Activated T-cell treated with anti-CD3 and anti-CD28 coated beads, Interleukin-2, amount 50 U/mL, for 72 hours (primary cell): ENCODE results near the gene COLEC12. TPM values are rescaled to one million over a fixed set of nuclear protein-coding genes. Genes with fewer than 3 reads are reported as not detected.
"Not testable (repeated sequence)": the region's sequence is repeated elsewhere in the genome, so short reads cannot be mapped to it uniquely, and the experiment has no call there.

ENCODE experiments used
- ATAC-seq, 2 donors: fragments of 150-1000 bp; cut with Tn5 transposase; replicated peaks in 1 of 2; 2 replicates each; pipeline ENCODE4 v1.10.0; 2021; ENCODE audit warnings: moderate library complexity in 2 of 2, mild to moderate bottlenecking in 1 of 2
- DNase-seq, 2 donors: peaks; one replicate each; pipeline ENCODE4 v3.0.0; 2021 to 2022; ENCODE audit warnings: mixed read lengths in 1 of 2
- H3K27ac Mint-ChIP-seq: one replicate; pipeline ENCODE4 v1.8.0; 2022; ENCODE audit warnings: mild to moderate bottlenecking, moderate library complexity, mixed read lengths
- H3K27me3 Mint-ChIP-seq: one replicate; pipeline ENCODE4 v1.8.0; 2022; ENCODE audit warnings: low read depth, mixed read lengths
- H3K36me3 Mint-ChIP-seq, 2 donors: one replicate each; pipeline ENCODE4 v1.8.0; 2022; ENCODE audit warnings: mixed read lengths in 2 of 2, mild to moderate bottlenecking in 1 of 2; ENCODE audit not compliant: insufficient read depth in 2 of 2
- H3K4me1 Mint-ChIP-seq: one replicate; pipeline ENCODE4 v1.8.0; 2022; ENCODE audit warnings: low read depth, mixed read lengths
- H3K4me3 Mint-ChIP-seq, 2 donors: one replicate each; pipeline ENCODE4 v1.8.0; 2022; ENCODE audit warnings: mild to moderate bottlenecking in 2 of 2, mixed read lengths in 2 of 2, moderate library complexity in 2 of 2
- H3K9me3 Mint-ChIP-seq, 2 donors: one replicate each; pipeline ENCODE4 v1.8.0; 2022; ENCODE audit warnings: mixed read lengths in 2 of 2
- total RNA-seq, 2 donors: library from RNA; stranded (reverse); gene quantifications; one replicate each; pipeline ENCODE4 v1.2.3, GENCODE V29; 2022

The COLEC12 gene
- total RNA-seq, 2 donors from 2014 or later: 0.05 TPM; not detected in 1

- Mint-ChIP-seq H3K27ac (no peak overlapping the region), H3K27me3 (peaks cover 20% of the 10 kb centered on the region), H3K4me3 (no peak overlapping the region), H3K36me3 (no peaks in the 10 kb centered on the region), H3K9me3 (no peaks in the 10 kb centered on the region), H3K4me1 (no peaks in the 10 kb centered on the region)
- no peak for ATAC-seq
- DNase-seq: no peak
Measured at GRCh38 chr18:305003-305501, 195.4 kb downstream of the COLEC12 start.

GRCh38 chr18:303607-304006, 196.9 kb downstream of the COLEC12 start:
- Mint-ChIP-seq H3K9me3 (no peaks in the 10 kb centered on the region), H3K4me1 (no peaks in the 10 kb centered on the region), H3K4me3 (no peak overlapping the region), H3K36me3 (no peaks in the 10 kb centered on the region), H3K27me3 (peaks cover 19% of the 10 kb centered on the region), H3K27ac (no peak overlapping the region)
- DNase-seq (no peak), ATAC-seq (no peak)

- Mint-ChIP-seq H3K4me1 (no peaks in the 10 kb centered on the region), H3K27me3 (peaks cover 13% of the 10 kb centered on the region), H3K9me3 (no peaks in the 10 kb centered on the region), H3K36me3 (no peaks in the 10 kb centered on the region), H3K27ac (no peak overlapping the region), H3K4me3 (no peak overlapping the region)
- no peak for DNase-seq
- ATAC-seq: no peak
Measured at GRCh38 chr18:303011-303410, 197.5 kb downstream of the COLEC12 start.

- Mint-ChIP-seq H3K36me3 (no peaks in the 10 kb centered on the region), H3K4me3 (no peak overlapping the region), H3K27me3 (peaks cover 7% of the 10 kb centered on the region), H3K27ac (no peak overlapping the region), H3K4me1 (no peaks in the 10 kb centered on the region), H3K9me3 (no peaks in the 10 kb centered on the region)
- no peak for ATAC-seq
- no peak for DNase-seq
Measured at GRCh38 chr18:302097-302496, 198.4 kb downstream of the COLEC12 start.

GRCh38 chr18:297936-298335, 202.6 kb downstream of the COLEC12 start:
- H3K36me3 Mint-ChIP-seq: no peaks in the 10 kb centered on the region
- H3K27ac Mint-ChIP-seq: no peak overlapping the region
- DNase-seq: no peak
- ATAC-seq: no peak
- no peaks in the 10 kb centered on the region for H3K4me1 Mint-ChIP-seq
- no peaks in the 10 kb centered on the region for H3K9me3 Mint-ChIP-seq
- H3K27me3 Mint-ChIP-seq: peaks cover 9% of the 10 kb centered on the region
- H3K4me3 Mint-ChIP-seq: no peak overlapping the region

- no peak for DNase-seq
- no peak for ATAC-seq
- H3K4me1 Mint-ChIP-seq: no peaks in the 10 kb centered on the region
- H3K9me3 Mint-ChIP-seq: no peaks in the 10 kb centered on the region
- no peak overlapping the region for H3K27ac Mint-ChIP-seq
- no peak overlapping the region for H3K4me3 Mint-ChIP-seq
- H3K27me3 Mint-ChIP-seq: peaks cover 16% of the 10 kb centered on the region
- no peaks in the 10 kb centered on the region for H3K36me3 Mint-ChIP-seq
Measured at GRCh38 chr18:295756-296490, 204.6 kb downstream of the COLEC12 start.

GRCh38 chr18:294566-294965, 205.9 kb downstream of the COLEC12 start:
- H3K27ac Mint-ChIP-seq: no peak overlapping the region

GRCh38 chr18:293536-293935, 207.0 kb downstream of the COLEC12 start:
- Mint-ChIP-seq H3K27ac (no peak overlapping the region), H3K27me3 (peaks cover 16% of the 10 kb centered on the region), H3K9me3 (no peaks in the 10 kb centered on the region), H3K4me1 (no peaks in the 10 kb centered on the region), H3K4me3 (no peak overlapping the region), H3K36me3 (no peaks in the 10 kb centered on the region)
- ATAC-seq: no peak
- no peak for DNase-seq

More at GRCh38 chr18:294566-294965, 205.9 kb downstream of the COLEC12 start:
- Mint-ChIP-seq H3K36me3 (no peaks in the 10 kb centered on the region), H3K4me3 (no peak overlapping the region), H3K27me3 (peaks cover 16% of the 10 kb centered on the region), H3K4me1 (no peaks in the 10 kb centered on the region), H3K9me3 (no peaks in the 10 kb centered on the region)
- ATAC-seq (no peak), DNase-seq (no peak)

- H3K27me3 Mint-ChIP-seq: peaks cover 21% of the 10 kb centered on the region
- DNase-seq: no peak
- no peak overlapping the region for H3K4me3 Mint-ChIP-seq
- H3K4me1 Mint-ChIP-seq: no peaks in the 10 kb centered on the region
- ATAC-seq: no peak
- H3K36me3 Mint-ChIP-seq: no peaks in the 10 kb centered on the region
- no peaks in the 10 kb centered on the region for H3K9me3 Mint-ChIP-seq
- H3K27ac Mint-ChIP-seq: no peak overlapping the region
Measured at GRCh38 chr18:292271-292670, 208.2 kb downstream of the COLEC12 start.

GRCh38 chr18:289970-290369, 210.5 kb downstream of the COLEC12 start:
- H3K9me3 Mint-ChIP-seq, H3K4me1 Mint-ChIP-seq, DNase-seq, H3K27ac Mint-ChIP-seq, ATAC-seq, H3K4me3 Mint-ChIP-seq, H3K36me3 Mint-ChIP-seq: not testable (repeated sequence)
- peaks cover 37% of the 10 kb centered on the region for H3K27me3 Mint-ChIP-seq

GRCh38 chr18:289026-289425, 211.5 kb downstream of the COLEC12 start:
- Mint-ChIP-seq H3K27me3 (peaks cover 29% of the 10 kb centered on the region), H3K27ac (no peak overlapping the region), H3K9me3 (no peaks in the 10 kb centered on the region), H3K4me1 (peaks cover 5% of the 10 kb centered on the region), H3K36me3 (no peaks in the 10 kb centered on the region), H3K4me3 (no peak overlapping the region)
- ATAC-seq (no peak), DNase-seq (no peak)

- Mint-ChIP-seq H3K27ac (no peak overlapping the region), H3K27me3 (peaks cover 26% of the 10 kb centered on the region), H3K4me1 (peaks cover 5% of the 10 kb centered on the region), H3K36me3 (no peaks in the 10 kb centered on the region), H3K4me3 (no peak overlapping the region), H3K9me3 (no peaks in the 10 kb centered on the region)
- DNase-seq: no peak
- ATAC-seq: no peak
Measured at GRCh38 chr18:286515-287310, 213.8 kb downstream of the COLEC12 start.

GRCh38 chr18:285817-286216, 214.7 kb downstream of the COLEC12 start:
- Mint-ChIP-seq H3K36me3 (no peaks in the 10 kb centered on the region), H3K4me3 (no peak overlapping the region)
- ATAC-seq: no peak

More at GRCh38 chr18:285817-286216, 214.7 kb downstream of the COLEC12 start:
- H3K27me3 Mint-ChIP-seq: peaks cover 35% of the 10 kb centered on the region
- no peak overlapping the region for H3K27ac Mint-ChIP-seq
- H3K9me3 Mint-ChIP-seq: no peaks in the 10 kb centered on the region
- DNase-seq: no peak
- H3K4me1 Mint-ChIP-seq: peaks cover 5% of the 10 kb centered on the region
